Activated T-cell treated with anti-CD3 and anti-CD28 coated beads, Interleukin-2, amount 50 U/mL, for 1 hour (primary cell): ENCODE data around the gene CENPP.
A peak's percentile ranks its signal among the peaks of the same experiment; 100 is the strongest.

Experiments
- DNase-seq: peaks from one replicate; pipeline ENCODE4 v3.0.0-alpha.2; 2020

The CENPP gene

DNA sequence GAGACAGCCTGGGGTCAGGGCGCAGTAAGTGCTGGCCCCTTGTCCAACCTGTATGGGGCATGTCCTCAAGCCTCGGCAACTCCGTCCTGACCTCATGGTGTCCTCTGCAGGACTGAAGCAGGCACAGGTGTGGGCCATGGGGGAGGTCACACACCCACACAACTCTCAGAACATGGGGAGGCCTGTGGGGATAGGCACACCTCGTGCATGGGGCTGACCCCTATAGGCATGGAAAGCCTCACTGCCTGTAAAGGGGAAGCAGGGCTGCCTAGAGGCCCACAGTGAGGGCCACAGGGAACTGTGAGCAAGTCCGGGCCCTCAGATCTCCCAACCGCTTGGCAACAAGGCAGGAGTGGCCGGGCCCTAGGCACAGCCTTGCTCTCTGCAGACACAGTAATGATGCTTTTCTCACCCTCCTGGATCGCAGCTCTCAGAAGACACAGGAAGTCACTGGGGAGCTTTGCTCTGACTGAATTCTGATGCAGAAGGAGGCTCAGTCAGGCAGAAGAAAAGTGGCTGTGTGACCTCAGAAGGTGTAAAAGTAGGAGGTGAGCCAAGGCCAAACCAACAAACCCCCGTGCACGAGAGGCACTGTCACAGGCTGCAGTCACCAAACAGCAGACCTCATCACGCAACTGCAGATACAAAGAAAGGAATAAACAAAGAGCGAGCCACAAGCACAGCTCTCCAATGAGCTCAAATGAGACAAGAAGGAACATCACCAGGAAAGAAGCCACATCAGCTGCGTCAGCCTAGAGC, 338.8 kb downstream of the CENPP start:
- DNase-seq = peak; percentile 26

DNA sequence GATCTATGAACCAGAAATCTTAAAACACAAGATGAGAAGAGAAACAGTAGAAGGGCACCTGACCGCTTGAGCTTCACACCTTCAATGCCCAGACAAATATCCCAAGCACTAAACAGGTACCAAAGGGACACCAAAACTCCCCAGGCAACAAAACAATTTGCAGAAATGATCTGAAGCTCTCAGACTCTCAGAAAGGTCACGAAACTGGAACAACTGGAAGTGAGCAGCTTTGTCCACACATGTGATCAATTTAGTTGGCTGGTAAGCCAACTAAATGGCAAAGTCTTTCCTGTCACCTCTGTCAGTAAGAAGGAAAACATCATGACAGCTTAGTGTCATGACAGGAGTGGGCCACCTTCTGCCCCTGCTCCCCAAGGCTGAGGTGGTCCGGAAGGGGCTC, 340.1 kb downstream of the CENPP start:
- DNase-seq = no peak

DNA sequence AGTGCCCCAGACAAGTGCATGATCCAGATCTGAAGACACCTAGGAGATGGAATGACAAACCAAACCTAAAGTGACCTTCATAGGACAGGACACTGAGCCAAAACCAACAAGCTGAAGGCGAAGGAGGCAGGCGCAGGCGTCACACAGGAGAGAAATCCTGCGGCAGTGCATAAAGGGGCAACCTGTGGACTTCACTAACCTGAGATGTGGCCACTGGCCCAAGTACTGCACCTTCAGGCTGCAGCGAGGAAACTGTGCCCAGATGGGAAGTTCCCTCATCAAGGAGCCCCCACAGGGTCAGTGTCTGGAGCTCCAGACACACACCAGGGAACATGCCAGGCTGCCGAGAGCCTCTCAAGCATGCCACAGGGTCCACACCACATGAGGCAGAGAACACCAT, 340.5 kb downstream of the CENPP start:
- DNase-seq = no peak

DNA sequence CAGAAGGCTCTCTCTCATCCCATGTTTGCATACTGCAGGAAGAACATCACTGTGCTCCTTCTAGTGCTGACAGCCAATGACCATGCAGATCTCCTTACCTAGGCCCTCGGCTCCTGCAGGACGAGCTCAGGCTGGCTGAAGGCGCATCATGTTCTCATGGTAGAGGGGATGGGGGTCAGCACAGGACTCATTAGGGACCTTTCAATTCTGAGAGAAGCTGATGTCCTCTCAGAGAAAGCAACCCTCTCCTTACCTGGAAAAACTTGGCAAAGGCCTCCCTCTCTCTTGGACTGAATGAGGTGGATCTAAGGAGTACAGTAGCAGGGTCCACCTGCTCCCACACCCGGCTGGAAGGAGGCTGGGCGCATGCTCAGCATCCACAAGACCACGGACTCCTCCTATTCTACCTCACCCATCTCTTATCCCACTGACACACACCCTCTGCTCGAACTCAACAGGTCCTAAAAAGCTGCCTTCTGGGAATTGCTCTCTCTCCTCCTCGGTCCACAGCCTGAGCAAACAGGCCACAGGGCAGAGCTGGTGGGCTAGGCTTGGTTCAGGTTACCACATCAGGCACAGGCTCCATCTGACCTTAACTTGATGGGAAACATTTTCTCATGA, 341.3 kb downstream of the CENPP start:
- no peak for DNase-seq

DNA sequence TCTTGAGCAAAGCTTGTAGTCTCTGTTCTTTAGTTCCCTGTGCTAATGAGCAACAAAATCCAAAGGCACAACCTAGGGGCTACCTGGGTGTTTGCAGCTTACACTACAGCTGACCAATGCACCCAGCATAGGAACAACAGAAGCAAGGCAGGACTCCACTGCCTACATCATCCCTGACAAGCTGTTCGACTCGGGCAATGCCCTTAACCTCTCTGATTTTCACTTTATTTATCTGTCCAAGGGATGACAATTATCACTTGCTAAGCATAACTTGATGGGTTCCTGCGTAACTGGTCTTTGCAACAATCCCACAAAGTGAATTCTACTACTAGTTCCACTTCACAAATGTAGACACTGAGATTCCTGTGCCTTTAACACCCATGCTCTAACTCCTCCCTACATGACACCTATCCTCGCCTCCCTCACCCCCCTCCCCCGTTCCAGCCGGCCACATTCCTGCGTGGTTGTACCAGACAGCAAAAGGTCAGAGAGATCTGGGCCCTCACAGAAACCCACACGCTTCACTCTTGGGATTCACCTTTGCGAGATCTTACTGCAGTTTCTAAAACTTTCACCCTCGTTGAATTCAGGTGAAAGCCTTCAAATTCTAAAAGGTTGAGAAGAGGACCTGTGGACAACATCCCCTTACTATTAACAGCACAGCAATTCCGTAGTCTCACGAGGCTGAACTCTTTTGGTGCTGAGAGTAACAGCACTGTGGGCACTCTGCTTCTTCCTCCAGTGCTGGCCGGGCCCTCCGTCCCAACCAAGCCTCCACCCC, 343.2 kb downstream of the CENPP start:
- DNase-seq = peak; percentile 36

GRCh38 chr9:92669527-92669889, 343.8 kb downstream of the CENPP start:
- peak; percentile 49 for DNase-seq
